Daoy (cell line): ENCODE measurements around the gene PRAMEF12. TPM values are rescaled to one million over a fixed set of nuclear protein-coding genes. Genes with fewer than 3 reads are reported as not detected.
"Not testable (repeated sequence)": the region's sequence is repeated elsewhere in the genome, so short reads cannot be mapped to it uniquely, and the experiment has no call there.

Experiments
- DNase-seq: peaks from one replicate; pipeline ENCODE4 v3.0.0-alpha.2; 2015; ENCODE audit warnings: low read depth
- total RNA-seq: library from RNA; depleted of rRNA; stranded (reverse); fragments of >200 nt; shearing (Covaris generic); gene quantifications from 2 replicates; pipeline ENCODE4 v1.2.3, GENCODE V29; 2014; rRNA removed

PRAMEF12 gene
- total RNA-seq = not detected in 2 replicates

- no peak for DNase-seq
Observed at GRCh38 chr1:12773438-12773837, at the start of gene PRAMEF12. Gene PRAMEF12, plus strand, starts transcription at chr1:12773738. Its CDS starts 1,130 bp downstream, at chr1:12774868.

- no peak for DNase-seq
Observed at GRCh38 chr1:12728391-12728790, 45.1 kb upstream of the PRAMEF12 start.

- no peak for DNase-seq
Observed at GRCh38 chr1:12730156-12730555, 43.4 kb upstream of the PRAMEF12 start.

- not testable (repeated sequence) for DNase-seq
Observed at GRCh38 chr1:12731084-12731483, 42.5 kb upstream of the PRAMEF12 start.

GRCh38 chr1:12734651-12735050 lies 38.9 kb upstream of the PRAMEF12 start:
- no peak for DNase-seq

- DNase-seq = no peak
Observed at GRCh38 chr1:12738934-12739333, 34.6 kb upstream of the PRAMEF12 start.

- no peak for DNase-seq
Observed at GRCh38 chr1:12739613-12740012, 33.9 kb upstream of the PRAMEF12 start.

GRCh38 chr1:12741946-12742345 lies 31.6 kb upstream of the PRAMEF12 start:
- DNase-seq = no peak

GRCh38 chr1:12745126-12745991 lies 28.2 kb upstream of the PRAMEF12 start:
- DNase-seq = no peak

GRCh38 chr1:12745992-12746323 lies 27.6 kb upstream of the PRAMEF12 start, which contains the start of gene CFAP107:
Gene CFAP107, plus strand, starts transcription at chr1:12746200. Its CDS starts 231 bp downstream, at chr1:12746431.
- no peak for DNase-seq

GRCh38 chr1:12748778-12749355 lies 24.7 kb upstream of the PRAMEF12 start:
- no peak for DNase-seq

GRCh38 chr1:12754738-12755137 lies 18.8 kb upstream of the PRAMEF12 start:
- no peak for DNase-seq

- no peak for DNase-seq
Observed at GRCh38 chr1:12756273-12756672, 17.3 kb upstream of the PRAMEF12 start.

- no peak for DNase-seq
Observed at GRCh38 chr1:12756768-12757413, 16.6 kb upstream of the PRAMEF12 start.

- no peak for DNase-seq
Observed at GRCh38 chr1:12757836-12758235, 15.7 kb upstream of the PRAMEF12 start.

GRCh38 chr1:12760256-12760795 lies 13.2 kb upstream of the PRAMEF12 start:
- no peak for DNase-seq

GRCh38 chr1:12761781-12762180 lies 11.8 kb upstream of the PRAMEF12 start:
- DNase-seq = no peak

GRCh38 chr1:12762766-12763165 lies 10.8 kb upstream of the PRAMEF12 start:
- no peak for DNase-seq

- DNase-seq = no peak
Observed at GRCh38 chr1:12763479-12763878, 10.1 kb upstream of the PRAMEF12 start.

GRCh38 chr1:12764016-12764415 lies 9.5 kb upstream of the PRAMEF12 start:
- no peak for DNase-seq

- no peak for DNase-seq
Observed at GRCh38 chr1:12769031-12769430, 4.5 kb upstream of the PRAMEF12 start.

GRCh38 chr1:12769976-12770505 lies 3.5 kb upstream of the PRAMEF12 start:
- no peak for DNase-seq
